Adrenal gland (tissue), 5 donors: Measurements from ENCODE around the gene ST8SIA4.

ENCODE experiments used
- CTCF ChIP-seq, 6 experiments: fragments of 450-650 bp in 4 of 6; fragments of 200-600 bp in 2 of 6; sonication (generic) in 1 of 6; IDR thresholded peaks; 1 replicate in 5 of 6; 2 replicates in 1 of 6; pipeline versions ENCODE4 v1.5.1 to v1.8.0; 2016 to 2021; ENCODE audit warnings: antibody characterized with exemption in 6 of 6, mild to moderate bottlenecking in 2 of 6, moderate library complexity in 1 of 6
- POLR2A ChIP-seq, 2 donors: fragments of 450-650 bp; IDR thresholded peaks; one replicate each; pipeline ENCODE4 v1.6.1; 2017; ENCODE audit warnings: antibody characterized with exemption in 2 of 2, mild to moderate bottlenecking in 2 of 2, moderate library complexity in 1 of 2
- donor health status: DM: no; HTN: no; CAD: no.

- TF ChIP-seq CTCF (IDR thresholded peaks at IDR 0.05) (no peak), POLR2A (IDR thresholded peaks at IDR 0.05) (no peak)
These were observed 25.8 kb downstream of the ST8SIA4 start for GRCh38 chr5:100877274-100877673.
